ENCODE measurements around the gene GLIS1. TPM values are rescaled to one million over a fixed set of nuclear protein-coding genes. Genes with fewer than 3 reads are reported as not detected.

The GLIS1 gene
- total RNA-seq, 4 donors from 2014 or later: 0.16 to 0.27 TPM; not detected in 2

- Histone ChIP-seq H3K4me1 (no peaks in the 10 kb centered on the region), H3K27me3 (peaks cover 12% of the 10 kb centered on the region), H3K4me3 (no peak overlapping the region), H3K36me3 (no peaks in the 10 kb centered on the region), H3K27ac (no peak overlapping the region), H3K9me3 (no peaks in the 10 kb centered on the region)
- ATAC-seq: no peak
- WGBS, 2 donors (ENCODE audit: low coverage in 1 of 2): 57 to 83% methylated on average over 3 to 5 of the region's 17 CpGs
- TF ChIP-seq EP300 (IDR thresholded peaks at IDR 0.05): no peak
- TF ChIP-seq POLR2AphosphoS5 (IDR thresholded peaks at IDR 0.05): no peak
- TF ChIP-seq CTCF (IDR thresholded peaks at IDR 0.05): no peak
- no peak for TF ChIP-seq POLR2A (IDR thresholded peaks at IDR 0.05)
Observed at GRCh38 chr1:53643041-53643880, 95.7 kb downstream of the GLIS1 start.

DNA sequence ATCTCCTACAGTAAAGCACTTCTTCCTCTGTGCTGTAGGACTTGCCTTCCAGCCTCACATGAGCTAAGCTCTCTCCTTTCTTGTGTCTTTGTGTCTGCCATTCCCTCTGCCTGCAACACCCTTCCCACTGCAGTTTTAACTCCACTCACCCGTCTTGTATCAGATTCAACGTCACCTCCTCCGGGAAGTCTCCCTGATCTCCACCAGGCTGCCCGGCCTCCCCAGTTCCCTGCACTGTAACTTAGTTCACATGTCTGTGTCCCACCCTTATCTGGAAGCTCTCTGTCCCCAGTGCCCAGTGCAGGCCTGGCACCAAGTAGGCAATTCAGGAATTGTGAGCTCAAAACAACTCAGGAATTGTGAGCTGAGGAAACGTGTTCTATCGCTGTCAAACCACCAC, 96.4 kb downstream of the GLIS1 start:
- ATAC-seq: no peak
- H3K9me3 ChIP-seq: no peaks in the 10 kb centered on the region
- H3K36me3 ChIP-seq: no peaks in the 10 kb centered on the region
- TF ChIP-seq CTCF (IDR thresholded peaks at IDR 0.05) (no peak), EP300 (IDR thresholded peaks at IDR 0.05) (no peak), POLR2A (IDR thresholded peaks at IDR 0.05) (no peak), POLR2AphosphoS5 (IDR thresholded peaks at IDR 0.05) (no peak)
- 75 to 100% methylated on average over 3 to 4 of the region's 6 CpGs for WGBS, 2 donors (ENCODE audit: low coverage in 1 of 2)
- no peak overlapping the region for H3K27ac ChIP-seq
- H3K4me3 ChIP-seq: no peak overlapping the region
- H3K27me3 ChIP-seq: peaks cover 12% of the 10 kb centered on the region
- no peaks in the 10 kb centered on the region for H3K4me1 ChIP-seq

DNA sequence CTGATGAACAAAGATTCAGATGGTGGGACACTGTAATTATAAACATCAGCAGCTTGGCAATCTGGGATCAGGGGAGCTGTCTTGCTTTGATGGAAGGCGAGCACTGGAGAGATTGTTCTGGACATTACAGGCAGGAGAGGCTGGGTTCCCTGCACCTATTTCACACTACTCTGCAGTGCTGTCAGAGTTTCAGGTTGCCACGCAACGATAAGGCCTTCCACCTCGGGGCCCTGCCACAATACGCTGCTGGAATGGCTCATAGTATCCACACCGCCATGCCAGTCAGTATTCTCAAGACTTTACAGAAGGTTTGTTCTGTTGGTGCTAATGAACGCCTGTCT, 96.8 kb downstream of the GLIS1 start:
- Histone ChIP-seq H3K36me3 (no peaks in the 10 kb centered on the region), H3K9me3 (no peaks in the 10 kb centered on the region), H3K27ac (no peak overlapping the region), H3K4me1 (no peaks in the 10 kb centered on the region), H3K27me3 (peaks cover 12% of the 10 kb centered on the region), H3K4me3 (no peak overlapping the region)
- no peak for ATAC-seq
- WGBS, 2 donors (ENCODE audit: low coverage in 1 of 2): 63 to 100% methylated on average over 1 to 3 of the region's 7 CpGs
- TF ChIP-seq POLR2AphosphoS5 (IDR thresholded peaks at IDR 0.05) (no peak), CTCF (IDR thresholded peaks at IDR 0.05) (no peak), EP300 (IDR thresholded peaks at IDR 0.05) (no peak), POLR2A (IDR thresholded peaks at IDR 0.05) (no peak)

DNA sequence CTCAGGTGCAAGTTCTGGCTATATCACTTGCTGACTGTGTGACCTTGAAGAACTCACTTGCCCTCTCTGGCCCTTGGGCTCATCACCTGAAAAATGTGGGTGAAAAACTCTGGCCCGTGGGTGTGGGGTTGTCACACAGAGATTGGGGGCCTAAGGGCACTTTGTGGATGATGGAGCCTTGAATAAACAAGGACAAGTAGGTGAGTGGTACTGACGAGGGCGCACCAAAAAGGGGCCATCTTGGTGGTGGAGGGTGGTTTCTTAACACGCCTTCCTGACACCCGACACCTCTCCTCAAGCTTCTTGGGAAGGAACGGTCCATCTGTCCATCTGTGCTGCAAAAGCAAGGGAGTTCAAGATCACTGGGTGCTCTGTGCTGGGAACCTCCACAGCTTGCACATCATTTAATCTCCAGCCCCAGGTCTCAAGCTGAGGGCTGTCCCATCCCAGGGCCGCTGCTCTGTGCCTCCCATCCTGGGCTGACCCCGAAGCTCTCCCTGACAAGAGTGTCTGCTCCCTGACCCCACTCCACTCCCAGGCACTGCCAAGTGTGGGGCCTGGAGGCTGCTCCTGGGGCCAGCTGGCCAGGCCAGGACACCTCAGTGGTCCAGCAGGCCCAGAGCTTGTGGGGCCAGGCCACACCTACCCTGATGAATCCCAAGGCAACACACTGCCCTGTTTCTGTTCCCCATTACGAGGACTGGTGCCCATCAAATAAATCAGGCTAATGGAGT, 97.3 kb downstream of the GLIS1 start:
- H3K4me3 ChIP-seq: no peak overlapping the region
- peaks cover 12% of the 10 kb centered on the region for H3K27me3 ChIP-seq
- no peaks in the 10 kb centered on the region for H3K9me3 ChIP-seq
- H3K4me1 ChIP-seq: no peaks in the 10 kb centered on the region
- no peak for ATAC-seq
- no peaks in the 10 kb centered on the region for H3K36me3 ChIP-seq
- no peak overlapping the region for H3K27ac ChIP-seq
- WGBS, 2 donors (ENCODE audit: low coverage in 1 of 2): 84 to 87% methylated on average over 3 to 6 of the region's 9 CpGs
- TF ChIP-seq POLR2A (IDR thresholded peaks at IDR 0.05): no peak
- TF ChIP-seq CTCF (IDR thresholded peaks at IDR 0.05): no peak
- no peak for TF ChIP-seq POLR2AphosphoS5 (IDR thresholded peaks at IDR 0.05)
- TF ChIP-seq EP300 (IDR thresholded peaks at IDR 0.05): no peak
